HAP-1 (cell line): ENCODE results near the gene RAB11FIP5.

Experiments used
- DNase-seq, 2 experiments: peaks; one replicate each; pipeline ENCODE4 v3.0.0-alpha.2; 2016 to 2020; ENCODE audit warnings: low spot score in 2 of 2
- H3K27me3 ChIP-seq: fragments of 250-450 bp; sonication (Bioruptor Pico); 2 replicates; pipeline ENCODE4 v1.5.1; 2020; ENCODE audit warnings: low read depth, mild to moderate bottlenecking, moderate library complexity
- H3K36me3 ChIP-seq: fragments of 250-450 bp; sonication (Bioruptor Pico); replicated peaks from 2 replicates; pipeline ENCODE4 v1.5.1; 2020; ENCODE audit warnings: mild to moderate bottlenecking
- H3K4me1 ChIP-seq: fragments of 250-450 bp; sonication (Bioruptor Pico); 2 replicates; pipeline ENCODE4 v1.5.1; 2020; ENCODE audit warnings: mild to moderate bottlenecking
- H3K4me3 ChIP-seq: fragments of 250-450 bp; sonication (Bioruptor Pico); 2 replicates; pipeline ENCODE4 v1.5.1; 2020; ENCODE audit warnings: mild to moderate bottlenecking, moderate library complexity
- H3K9me3 ChIP-seq: fragments of 250-450 bp; sonication (Bioruptor Pico); 2 replicates; pipeline ENCODE4 v1.5.1; 2020; ENCODE audit warnings: mild to moderate bottlenecking, moderate library complexity
- in situ Hi-C: fragments of 300-500 bp; cut with MboI; formaldehyde crosslinking; loops from 3 replicates; pipeline ENCODE4 v1.14.3; 2020; ENCODE audit warnings: low sequenced_read_pairs, inconsistent platforms, mixed read lengths

The RAB11FIP5 gene

DNA sequence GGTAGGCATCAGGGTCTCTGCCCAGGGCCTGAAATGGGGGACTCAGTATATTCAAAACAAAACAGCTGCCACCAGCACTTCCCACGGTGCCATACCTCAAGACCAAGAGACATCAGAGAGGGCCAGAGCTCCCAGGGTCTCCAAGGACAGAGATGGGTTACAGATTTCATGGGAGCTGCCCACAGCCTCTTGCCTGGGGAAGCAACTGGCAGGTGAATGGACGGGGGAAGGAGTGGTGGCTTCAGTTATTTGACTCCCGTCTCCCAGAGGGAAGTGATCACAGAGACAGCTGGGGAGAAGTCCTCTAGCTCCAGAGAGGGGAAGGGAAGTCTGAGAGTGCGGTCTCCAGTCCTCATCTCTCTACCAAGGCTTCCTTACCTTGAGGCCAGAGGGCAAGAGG lies 25.4 kb downstream of the RAB11FIP5 start:
- Histone ChIP-seq H3K4me1 (no peaks in the 10 kb centered on the region), H3K27me3 (no peaks in the 10 kb centered on the region), H3K4me3 (no peak overlapping the region), H3K36me3 (peaks cover 22% of the 10 kb centered on the region), H3K9me3 (no peaks in the 10 kb centered on the region)
- no peak for DNase-seq
- in situ Hi-C loops, result no loop called here

- Histone ChIP-seq H3K4me1 (no peaks in the 10 kb centered on the region), H3K27me3 (no peaks in the 10 kb centered on the region), H3K36me3 (peaks cover 22% of the 10 kb centered on the region), H3K9me3 (no peaks in the 10 kb centered on the region), H3K4me3 (no peak overlapping the region)
- in situ Hi-C loops, result no loop called here
- peak; percentile 27 to 89 for DNase-seq
Measured at GRCh38 chr2:73085691-73086090, 27.1 kb downstream of the RAB11FIP5 start.

DNA sequence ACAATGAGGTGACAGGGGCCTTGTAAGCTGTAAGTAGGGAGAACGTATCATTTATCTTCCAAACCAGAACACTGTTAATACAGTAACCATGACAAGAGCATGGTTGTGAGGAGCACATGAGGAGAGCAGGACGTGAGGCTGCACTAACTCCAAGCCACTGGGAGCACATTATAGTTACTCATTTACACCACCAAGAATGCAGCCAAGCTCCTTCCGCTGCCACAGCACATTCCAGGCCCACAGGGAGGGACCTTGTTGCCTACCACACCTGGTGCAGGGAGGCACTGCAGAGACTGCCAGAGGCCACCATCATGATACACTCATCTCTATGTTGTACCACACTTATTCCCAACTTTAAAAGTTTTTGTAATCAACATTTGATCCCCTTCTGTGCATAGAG lies 27.8 kb downstream of the RAB11FIP5 start:
- DNase-seq, result no peak
- Histone ChIP-seq H3K9me3 (no peaks in the 10 kb centered on the region), H3K27me3 (no peaks in the 10 kb centered on the region), H3K4me3 (no peak overlapping the region), H3K4me1 (no peaks in the 10 kb centered on the region), H3K36me3 (peaks cover 22% of the 10 kb centered on the region)
- in situ Hi-C loops, result no loop called here

- H3K4me3 ChIP-seq, result no peak overlapping the region
- in situ Hi-C loops, result no loop called here
- peaks cover 22% of the 10 kb centered on the region for H3K36me3 ChIP-seq
- no peak for DNase-seq
- no peaks in the 10 kb centered on the region for H3K4me1 ChIP-seq
- H3K27me3 ChIP-seq, result no peaks in the 10 kb centered on the region
- H3K9me3 ChIP-seq, result no peaks in the 10 kb centered on the region
Measured at GRCh38 chr2:73083886-73084800, 28.6 kb downstream of the RAB11FIP5 start.

GRCh38 chr2:73082523-73083410 lies 30.0 kb downstream of the RAB11FIP5 start:
- Histone ChIP-seq H3K27me3 (no peaks in the 10 kb centered on the region), H3K4me3 (no peak overlapping the region), H3K36me3 (peaks cover 15% of the 10 kb centered on the region), H3K9me3 (no peaks in the 10 kb centered on the region), H3K4me1 (no peaks in the 10 kb centered on the region)
- DNase-seq, result no peak
- in situ Hi-C loops, result no loop called here

DNA sequence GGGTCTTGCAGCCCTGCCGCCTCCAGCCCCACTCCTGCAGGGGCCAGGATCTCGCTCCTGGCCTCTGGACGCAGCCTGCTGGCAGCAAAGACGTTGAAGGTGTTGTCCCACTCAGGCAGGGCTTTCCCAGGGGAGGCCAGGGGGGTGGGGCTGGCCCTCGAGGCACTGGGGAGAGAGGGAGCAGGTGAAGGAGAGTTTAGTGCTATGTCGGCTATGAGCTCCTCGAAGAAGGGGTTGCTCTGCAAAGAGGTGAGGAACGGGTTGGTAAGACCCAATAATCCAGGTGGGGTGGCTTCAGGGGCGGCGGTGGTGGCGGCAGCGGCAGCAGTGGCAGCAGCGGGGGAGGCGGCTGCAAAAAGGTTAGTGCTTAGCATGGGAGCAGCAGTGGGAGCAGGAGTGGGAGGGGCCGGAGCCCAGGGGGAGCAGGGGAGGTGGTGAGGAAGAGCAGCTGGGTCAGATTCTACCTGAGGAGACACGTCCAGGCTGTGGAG lies 31.5 kb downstream of the RAB11FIP5 start:
- H3K9me3 ChIP-seq, result no peaks in the 10 kb centered on the region
- H3K36me3 ChIP-seq, result peaks cover 11% of the 10 kb centered on the region
- H3K4me3 ChIP-seq, result no peak overlapping the region
- no peak for DNase-seq
- no peaks in the 10 kb centered on the region for H3K27me3 ChIP-seq
- in situ Hi-C loops, result no loop called here
- H3K4me1 ChIP-seq, result no peaks in the 10 kb centered on the region

- Histone ChIP-seq H3K36me3 (peaks cover 7% of the 10 kb centered on the region), H3K4me3 (no peak overlapping the region), H3K27me3 (no peaks in the 10 kb centered on the region), H3K9me3 (no peaks in the 10 kb centered on the region), H3K4me1 (no peaks in the 10 kb centered on the region)
- DNase-seq, result no peak
- in situ Hi-C loops, result no loop called here
Measured at GRCh38 chr2:73080321-73081131, 32.2 kb downstream of the RAB11FIP5 start.

DNA sequence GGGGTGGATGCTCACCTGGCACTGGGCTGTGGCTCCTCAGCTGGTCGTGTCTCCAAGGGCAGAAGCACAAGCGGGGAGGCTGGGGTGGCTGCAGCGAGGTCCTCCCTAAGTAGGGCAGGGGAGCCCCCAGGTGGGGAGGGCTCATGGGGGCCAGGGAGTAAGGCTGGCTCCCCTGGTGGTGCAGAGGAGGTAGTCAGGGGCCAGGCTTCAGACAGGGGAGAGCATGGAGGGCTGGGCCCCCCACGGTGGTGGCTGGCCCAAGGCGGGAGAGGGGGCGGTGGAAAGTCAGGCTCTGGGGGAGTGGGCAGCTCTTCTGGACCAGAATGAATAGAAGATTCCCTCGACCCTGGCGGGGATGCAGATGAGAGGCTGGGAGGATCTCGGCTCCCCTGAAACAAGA lies 33.1 kb downstream of the RAB11FIP5 start:
- Histone ChIP-seq H3K9me3 (no peaks in the 10 kb centered on the region), H3K4me1 (no peaks in the 10 kb centered on the region), H3K27me3 (no peaks in the 10 kb centered on the region), H3K36me3 (peaks cover 4% of the 10 kb centered on the region; the same call in 1 of the 2 replicates), H3K4me3 (no peak overlapping the region)
- no peak for DNase-seq
- in situ Hi-C loops, result no loop called here

- H3K4me1 ChIP-seq, result no peaks in the 10 kb centered on the region
- H3K9me3 ChIP-seq, result no peaks in the 10 kb centered on the region
- no peak overlapping the region for H3K4me3 ChIP-seq
- in situ Hi-C loops, result no loop called here
- no peak for DNase-seq
- no peaks in the 10 kb centered on the region for H3K27me3 ChIP-seq
- H3K36me3 ChIP-seq, result no peaks in the 10 kb centered on the region; the same call in 1 of the 2 replicates
Measured at GRCh38 chr2:73078457-73079411, 34.0 kb downstream of the RAB11FIP5 start.

- H3K4me3 ChIP-seq, result no peak overlapping the region
- no peak for DNase-seq
- H3K27me3 ChIP-seq, result no peaks in the 10 kb centered on the region
- no peaks in the 10 kb centered on the region; the same call in 1 of the 2 replicates for H3K36me3 ChIP-seq
- no peaks in the 10 kb centered on the region for H3K9me3 ChIP-seq
- no peaks in the 10 kb centered on the region for H3K4me1 ChIP-seq
- in situ Hi-C loops, result no loop called here
Measured at GRCh38 chr2:73077424-73077795, 35.3 kb downstream of the RAB11FIP5 start.

GRCh38 chr2:73076701-73077423 lies 35.9 kb downstream of the RAB11FIP5 start:
- no peaks in the 10 kb centered on the region; the same call in 1 of the 2 replicates for H3K36me3 ChIP-seq
- peaks cover 3% of the 10 kb centered on the region; the same call in 1 of the 2 replicates for H3K4me1 ChIP-seq
- no peak overlapping the region for H3K4me3 ChIP-seq
- no peaks in the 10 kb centered on the region for H3K27me3 ChIP-seq
- in situ Hi-C loops, result no loop called here
- no peaks in the 10 kb centered on the region for H3K9me3 ChIP-seq
- DNase-seq, result no peak
